ENCODE results near the gene APBB2.
"Not testable (repeated sequence)": the region's sequence is repeated elsewhere in the genome, so short reads cannot be mapped to it uniquely, and the experiment has no call there.

The APBB2 gene

GRCh38 chr4:40842725-40843423, 371.5 kb downstream of the APBB2 start:
- no peak for DNase-seq

GRCh38 chr4:40842318-40842717, 372.0 kb downstream of the APBB2 start:
- no peak for DNase-seq

- DNase-seq: no peak
Measured at GRCh38 chr4:40840985-40841571, 373.3 kb downstream of the APBB2 start.

GRCh38 chr4:40840255-40840984, 373.9 kb downstream of the APBB2 start:
- DNase-seq: no peak

- no peak for DNase-seq
Measured at GRCh38 chr4:40838742-40839141, 375.6 kb downstream of the APBB2 start.

- no peak for DNase-seq
Measured at GRCh38 chr4:40837094-40837870, 377.1 kb downstream of the APBB2 start.

- no peak for DNase-seq
Measured at GRCh38 chr4:40833212-40833611, 381.1 kb downstream of the APBB2 start.

- DNase-seq: no peak
Measured at GRCh38 chr4:40832175-40832574, 382.2 kb downstream of the APBB2 start.

- no peak for DNase-seq
Measured at GRCh38 chr4:40831146-40831907, 383.0 kb downstream of the APBB2 start.

GRCh38 chr4:40829586-40829985, 384.8 kb downstream of the APBB2 start:
- no peak for DNase-seq

GRCh38 chr4:40828661-40829060, 385.7 kb downstream of the APBB2 start:
- no peak for DNase-seq

- DNase-seq: no peak
Measured at GRCh38 chr4:40827758-40828157, 386.6 kb downstream of the APBB2 start.

GRCh38 chr4:40826821-40827220, 387.5 kb downstream of the APBB2 start:
- DNase-seq: no peak

GRCh38 chr4:40825014-40825838, 389.1 kb downstream of the APBB2 start:
- no peak for DNase-seq

GRCh38 chr4:40822420-40823166, 391.7 kb downstream of the APBB2 start:
- DNase-seq: no peak

- no peak for DNase-seq
Measured at GRCh38 chr4:40820101-40820500, 394.2 kb downstream of the APBB2 start.

GRCh38 chr4:40817157-40817556, 397.2 kb downstream of the APBB2 start:
- not testable (repeated sequence) for DNase-seq

- DNase-seq: no peak
Measured at GRCh38 chr4:40812856-40813255, 401.5 kb downstream of the APBB2 start.

- DNase-seq: no peak
Measured at GRCh38 chr4:40812386-40812785, 402.0 kb downstream of the APBB2 start.

GRCh38 chr4:40811956-40812355, 402.4 kb downstream of the APBB2 start:
- no peak for DNase-seq

Data from activated gamma-delta T cell (primary cell).